Stimulated activated CD4-positive, alpha-beta T cell treated with anti-CD3 and anti-CD28 coated beads, Interleukin-4, amount 100 ng/mL, for 4 hours (primary cell): Measurements from ENCODE around the gene BBS10.
A peak's percentile ranks its signal among the peaks of the same experiment; 100 is the strongest.
"Not testable (repeated sequence)": the region's sequence is repeated elsewhere in the genome, so short reads cannot be mapped to it uniquely, and the experiment has no call there.

Source experiments
- DNase-seq, 2 experiments: peaks; one replicate each; pipeline ENCODE4 v3.0.0-alpha.2; 2020

Gene BBS10

GRCh38 chr12:76348079-76348901 lies at the start of gene BBS10:
Gene BBS10 (minus strand): TSS chr12:76348415. CDS start chr12:76348358, 57 bp downstream.
- DNase-seq: peak; percentile 76 to 82

GRCh38 chr12:76391461-76391860 lies 43.2 kb upstream of the BBS10 start:
- no peak for DNase-seq

- no peak for DNase-seq
Observed at GRCh38 chr12:76387614-76388013, 39.4 kb upstream of the BBS10 start.

GRCh38 chr12:76384560-76384959 lies 36.3 kb upstream of the BBS10 start:
- no peak for DNase-seq

GRCh38 chr12:76383988-76384387 lies 35.8 kb upstream of the BBS10 start:
- no peak for DNase-seq

- DNase-seq: no peak
Observed at GRCh38 chr12:76379261-76379660, 31.0 kb upstream of the BBS10 start.

- not testable (repeated sequence) for DNase-seq
Observed at GRCh38 chr12:76376876-76377275, 28.7 kb upstream of the BBS10 start.

- DNase-seq: no peak
Observed at GRCh38 chr12:76375939-76376338, 27.7 kb upstream of the BBS10 start.

- no peak for DNase-seq
Observed at GRCh38 chr12:76375470-76375869, 27.3 kb upstream of the BBS10 start.

GRCh38 chr12:76374386-76375020 lies 26.3 kb upstream of the BBS10 start:
- no peak for DNase-seq

GRCh38 chr12:76368230-76368629 lies 20.0 kb upstream of the BBS10 start:
- DNase-seq: no peak

- no peak for DNase-seq
Observed at GRCh38 chr12:76366163-76366562, 17.9 kb upstream of the BBS10 start.

- DNase-seq: not testable (repeated sequence)
Observed at GRCh38 chr12:76364131-76364530, 15.9 kb upstream of the BBS10 start.

GRCh38 chr12:76360316-76360715 lies 12.1 kb upstream of the BBS10 start:
- DNase-seq: no peak

- DNase-seq: no peak
Observed at GRCh38 chr12:76356071-76356470, 7.9 kb upstream of the BBS10 start.

GRCh38 chr12:76346798-76347420 lies 1.3 kb downstream of the BBS10 start:
- no peak for DNase-seq

GRCh38 chr12:76346236-76346635 lies 2.0 kb downstream of the BBS10 start:
- no peak for DNase-seq

GRCh38 chr12:76345569-76345968 lies 2.6 kb downstream of the BBS10 start:
- DNase-seq: no peak

GRCh38 chr12:76341436-76342030 lies 6.7 kb downstream of the BBS10 start:
- DNase-seq: no peak

- no peak for DNase-seq
Observed at GRCh38 chr12:76340680-76341435, 7.4 kb downstream of the BBS10 start.

GRCh38 chr12:76337583-76337982 lies 10.6 kb downstream of the BBS10 start:
- DNase-seq: no peak

GRCh38 chr12:76332606-76333005 lies 15.6 kb downstream of the BBS10 start:
- DNase-seq: no peak

GRCh38 chr12:76329606-76330005 lies 18.6 kb downstream of the BBS10 start:
- no peak for DNase-seq
